Fibroblast of lung (primary cell): ENCODE results near the gene FBXW11.

Experiments
- CTCF ChIP-seq, 2 donors: IDR thresholded peaks in 1 of 2; conservative IDR thresholded peaks in 1 of 2; 1 replicate in 1 of 2; 2 replicates in 1 of 2; pipeline ENCODE4 v1.5.1; 2011 to 2012; ENCODE audit warnings: low read length in 2 of 2, control low read depth in 1 of 2, inconsistent platforms in 1 of 2, low read depth in 1 of 2, mild to moderate bottlenecking in 1 of 2
- EZH2 ChIP-seq: IDR thresholded peaks from 2 replicates; pipeline ENCODE4 v1.5.1; 2012; ENCODE audit warnings: low read length, control low read depth, mild to moderate bottlenecking; ENCODE audit errors: missing control alignments

- no peak for TF ChIP-seq CTCF (conservative IDR thresholded peaks at IDR 0.05 in 1 of 2, IDR thresholded peaks at IDR 0.05 in 1 of 2; ENCODE audit: low read depth in 1 of 2, low read length in 2 of 2)
- no peak for TF ChIP-seq EZH2
These were observed 166.4 kb downstream of the FBXW11 start for GRCh38 chr5:171840066-171840465.
